Stomach smooth muscle (tissue), 2 donors: ENCODE results near the gene ABLIM2.

Experiments
- H3K27ac ChIP-seq: one replicate; pipeline ENCODE4 v1.7.0; 2013; ENCODE audit warnings: mild to moderate bottlenecking, low read length, inconsistent platforms
- H3K27me3 ChIP-seq, 2 donors: one replicate each; pipeline ENCODE4 v1.7.0; 2013; ENCODE audit warnings: low read length in 2 of 2; ENCODE audit not compliant: insufficient read depth in 2 of 2, control insufficient read depth in 1 of 2
- H3K36me3 ChIP-seq, 2 donors: one replicate each; pipeline ENCODE4 v1.7.0; 2013; ENCODE audit warnings: low read length in 2 of 2; ENCODE audit not compliant: control insufficient read depth in 2 of 2, insufficient read depth in 2 of 2
- H3K4me1 ChIP-seq: one replicate; pipeline ENCODE4 v1.7.0; 2013; ENCODE audit warnings: low read length; ENCODE audit not compliant: control insufficient read depth, insufficient read depth
- H3K4me3 ChIP-seq, 2 donors: one replicate each; pipeline ENCODE4 v1.7.0; 2013; ENCODE audit warnings: low read length in 2 of 2
- H3K9ac ChIP-seq, 2 donors: one replicate each; pipeline ENCODE4 v1.7.0; 2013; ENCODE audit warnings: low read length in 2 of 2, mild to moderate bottlenecking in 1 of 2
- H3K9me3 ChIP-seq, 2 donors: one replicate each; pipeline ENCODE4 v1.7.0; 2013; ENCODE audit warnings: low read length in 2 of 2; ENCODE audit not compliant: control insufficient read depth in 2 of 2
- donor health status: healthy.
- donor health status: Pancreatic carcinoma.

ABLIM2 gene

GRCh38 chr4:8029689-8030088 is 128.9 kb downstream of the ABLIM2 start:
- H3K4me3 ChIP-seq: no peak overlapping the region
- H3K27me3 ChIP-seq: no peaks in the 10 kb centered on the region
- H3K9me3 ChIP-seq: no peaks in the 10 kb centered on the region
- H3K4me1 ChIP-seq: no peaks in the 10 kb centered on the region
- no peaks in the 10 kb centered on the region for H3K36me3 ChIP-seq
- no peak overlapping the region for H3K9ac ChIP-seq
- no peak overlapping the region for H3K27ac ChIP-seq

- H3K4me3 ChIP-seq: no peak overlapping the region
- no peaks in the 10 kb centered on the region for H3K4me1 ChIP-seq
- H3K36me3 ChIP-seq: no peaks in the 10 kb centered on the region
- H3K9me3 ChIP-seq: no peaks in the 10 kb centered on the region
- H3K27ac ChIP-seq: no peak overlapping the region
- no peaks in the 10 kb centered on the region for H3K27me3 ChIP-seq
- H3K9ac ChIP-seq: no peak overlapping the region
These were observed 129.6 kb downstream of the ABLIM2 start for GRCh38 chr4:8028884-8029568.

- Histone ChIP-seq H3K9ac (no peak overlapping the region), H3K9me3 (no peaks in the 10 kb centered on the region), H3K4me3 (no peak overlapping the region), H3K27me3 (no peaks in the 10 kb centered on the region), H3K4me1 (no peaks in the 10 kb centered on the region), H3K36me3 (no peaks in the 10 kb centered on the region), H3K27ac (no peak overlapping the region)
These were observed 130.2 kb downstream of the ABLIM2 start for GRCh38 chr4:8028368-8028767.

GRCh38 chr4:8026453-8026852 is 132.2 kb downstream of the ABLIM2 start:
- H3K9ac ChIP-seq: no peak overlapping the region
- no peak overlapping the region for H3K4me3 ChIP-seq
- no peaks in the 10 kb centered on the region for H3K9me3 ChIP-seq
- no peaks in the 10 kb centered on the region for H3K4me1 ChIP-seq
- H3K27me3 ChIP-seq: no peaks in the 10 kb centered on the region
- H3K27ac ChIP-seq: no peak overlapping the region
- H3K36me3 ChIP-seq: no peaks in the 10 kb centered on the region

GRCh38 chr4:8025668-8026067 is 132.9 kb downstream of the ABLIM2 start:
- H3K27ac ChIP-seq: no peak overlapping the region
- H3K9me3 ChIP-seq: no peaks in the 10 kb centered on the region
- H3K9ac ChIP-seq: no peak overlapping the region
- H3K27me3 ChIP-seq: no peaks in the 10 kb centered on the region
- H3K36me3 ChIP-seq: no peaks in the 10 kb centered on the region
- no peak overlapping the region for H3K4me3 ChIP-seq
- no peaks in the 10 kb centered on the region for H3K4me1 ChIP-seq

- Histone ChIP-seq H3K9ac (no peak overlapping the region), H3K27me3 (no peaks in the 10 kb centered on the region), H3K4me1 (no peaks in the 10 kb centered on the region), H3K27ac (no peak overlapping the region), H3K4me3 (no peak overlapping the region), H3K36me3 (no peaks in the 10 kb centered on the region), H3K9me3 (no peaks in the 10 kb centered on the region)
These were observed 134.4 kb downstream of the ABLIM2 start for GRCh38 chr4:8024073-8024786.

- no peak overlapping the region for H3K27ac ChIP-seq
- H3K4me3 ChIP-seq: no peak overlapping the region
- H3K27me3 ChIP-seq: no peaks in the 10 kb centered on the region
- no peaks in the 10 kb centered on the region for H3K4me1 ChIP-seq
- no peaks in the 10 kb centered on the region for H3K9me3 ChIP-seq
- no peak overlapping the region for H3K9ac ChIP-seq
- H3K36me3 ChIP-seq: no peaks in the 10 kb centered on the region
These were observed 134.9 kb downstream of the ABLIM2 start for GRCh38 chr4:8023696-8024033.

GRCh38 chr4:8022767-8023695 is 135.6 kb downstream of the ABLIM2 start:
- Histone ChIP-seq H3K4me1 (no peaks in the 10 kb centered on the region), H3K27me3 (no peaks in the 10 kb centered on the region), H3K4me3 (no peak overlapping the region), H3K9me3 (no peaks in the 10 kb centered on the region), H3K36me3 (no peaks in the 10 kb centered on the region), H3K9ac (no peak overlapping the region), H3K27ac (no peak overlapping the region)

- H3K4me1 ChIP-seq: no peaks in the 10 kb centered on the region
- H3K27me3 ChIP-seq: no peaks in the 10 kb centered on the region
- no peaks in the 10 kb centered on the region for H3K9me3 ChIP-seq
- no peak overlapping the region for H3K4me3 ChIP-seq
- H3K36me3 ChIP-seq: no peaks in the 10 kb centered on the region
- no peak overlapping the region for H3K9ac ChIP-seq
- H3K27ac ChIP-seq: no peak overlapping the region
These were observed 136.8 kb downstream of the ABLIM2 start for GRCh38 chr4:8021796-8022195.

GRCh38 chr4:8019396-8020365 is 138.9 kb downstream of the ABLIM2 start:
- Histone ChIP-seq H3K9ac (no peak overlapping the region), H3K27me3 (no peaks in the 10 kb centered on the region), H3K36me3 (no peaks in the 10 kb centered on the region), H3K4me3 (no peak overlapping the region), H3K9me3 (no peaks in the 10 kb centered on the region), H3K27ac (no peak overlapping the region), H3K4me1 (peaks cover 3% of the 10 kb centered on the region)
